NCI-H146 treated with DMSO at 0.1 percent for 48 hours (cell line): ENCODE results near the gene MTMR3.

Source experiments
- DNase-seq: peaks from one replicate; lab custom pipeline; 2025; ENCODE audit not compliant: unreplicated experiment; lab: John Stamatoyannopoulos, UW

The MTMR3 gene

GRCh38 chr22:29914165-29914564 lies 31.2 kb downstream of the MTMR3 start:
- DNase-seq: no peak

GRCh38 chr22:29914991-29915533 lies 32.1 kb downstream of the MTMR3 start:
- no peak for DNase-seq

- DNase-seq: no peak
These were observed 33.1 kb downstream of the MTMR3 start for GRCh38 chr22:29916007-29916544.

GRCh38 chr22:29917052-29917902 lies 34.3 kb downstream of the MTMR3 start:
- DNase-seq: no peak

GRCh38 chr22:29925402-29925801 lies 42.4 kb downstream of the MTMR3 start:
- DNase-seq: no peak

- no peak for DNase-seq
These were observed 43.1 kb downstream of the MTMR3 start for GRCh38 chr22:29926057-29926456.

GRCh38 chr22:29932136-29932535 lies 49.2 kb downstream of the MTMR3 start:
- DNase-seq: no peak

DNA sequence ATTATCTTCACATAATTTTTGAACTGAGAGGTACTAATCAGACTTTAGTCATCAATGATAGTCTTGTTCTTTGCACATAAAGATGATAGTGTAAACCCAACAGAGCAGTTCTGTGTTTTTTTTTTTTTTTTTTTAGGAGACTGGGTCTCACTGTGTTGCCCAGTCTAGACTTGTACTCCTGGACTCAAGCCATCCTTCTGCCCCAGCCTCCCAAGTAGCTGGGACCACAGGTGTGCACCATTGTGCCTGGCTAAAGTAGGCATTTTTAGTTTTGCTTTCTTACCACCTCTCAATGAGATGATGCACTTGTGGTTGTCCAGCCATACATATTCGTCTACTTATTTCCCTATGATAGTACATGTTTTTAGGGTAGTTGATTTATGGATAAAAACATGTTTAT lies 50.6 kb downstream of the MTMR3 start:
- DNase-seq: no peak

- DNase-seq: no peak
These were observed 51.6 kb downstream of the MTMR3 start for GRCh38 chr22:29934596-29934995.

- DNase-seq: no peak
These were observed 53.2 kb downstream of the MTMR3 start for GRCh38 chr22:29936186-29936585.

DNA sequence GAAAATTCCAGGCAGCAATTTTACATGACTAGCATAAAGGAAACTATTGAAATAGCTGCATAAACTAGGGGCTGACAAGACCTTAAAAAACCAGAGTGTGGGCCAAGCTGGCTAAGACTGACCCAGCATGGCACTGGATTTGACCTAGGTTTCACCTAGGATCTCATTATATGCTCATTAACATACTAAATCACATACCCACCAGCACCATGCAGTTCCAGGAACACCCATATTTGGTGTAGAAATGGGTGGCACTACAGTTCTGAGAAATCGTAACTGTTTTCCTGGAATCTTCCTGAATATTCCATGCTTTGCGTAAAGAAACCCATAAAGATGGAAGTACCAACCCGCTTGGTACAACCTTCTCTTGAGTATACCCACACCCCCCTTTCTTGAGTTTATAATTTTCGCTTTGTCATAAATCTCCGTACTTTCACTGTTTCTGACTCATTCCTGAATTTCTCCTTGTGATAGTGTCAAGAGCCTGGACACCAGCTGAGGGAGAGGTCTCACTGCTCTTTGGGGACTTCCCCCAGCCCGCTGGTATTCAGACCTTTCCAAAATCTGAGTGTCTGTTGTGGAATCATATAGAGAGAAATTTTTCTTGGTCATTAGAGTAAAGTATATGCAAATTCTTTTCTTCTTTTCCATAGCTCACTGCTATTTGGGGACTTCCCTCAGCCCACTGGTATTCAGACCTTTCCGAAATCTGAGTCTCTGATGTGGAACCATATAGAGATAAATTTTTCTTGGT lies 55.1 kb downstream of the MTMR3 start:
- DNase-seq: no peak

DNA sequence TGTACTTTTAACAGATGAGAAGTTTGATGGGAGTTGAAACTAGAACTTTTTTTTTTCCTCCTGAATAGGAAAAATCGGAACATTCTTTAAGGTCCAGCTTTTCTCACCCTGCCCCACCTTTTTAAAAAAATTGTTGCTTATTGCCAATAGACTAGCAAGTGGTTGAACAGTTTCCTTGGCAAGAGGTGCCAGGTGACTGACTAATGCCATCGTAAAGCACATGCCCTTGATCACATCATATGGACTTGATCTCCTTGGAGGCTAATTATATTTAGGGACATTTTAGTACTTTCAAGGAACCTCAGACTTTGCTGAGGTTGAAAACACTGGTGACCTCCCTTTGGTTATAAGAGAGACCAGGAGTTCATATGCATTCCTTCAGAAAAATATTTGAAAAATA lies 57.6 kb downstream of the MTMR3 start:
- no peak for DNase-seq

- no peak for DNase-seq
These were observed 61.4 kb downstream of the MTMR3 start for GRCh38 chr22:29944339-29944738.

- DNase-seq: no peak
These were observed 62.5 kb downstream of the MTMR3 start for GRCh38 chr22:29945435-29945834.

DNA sequence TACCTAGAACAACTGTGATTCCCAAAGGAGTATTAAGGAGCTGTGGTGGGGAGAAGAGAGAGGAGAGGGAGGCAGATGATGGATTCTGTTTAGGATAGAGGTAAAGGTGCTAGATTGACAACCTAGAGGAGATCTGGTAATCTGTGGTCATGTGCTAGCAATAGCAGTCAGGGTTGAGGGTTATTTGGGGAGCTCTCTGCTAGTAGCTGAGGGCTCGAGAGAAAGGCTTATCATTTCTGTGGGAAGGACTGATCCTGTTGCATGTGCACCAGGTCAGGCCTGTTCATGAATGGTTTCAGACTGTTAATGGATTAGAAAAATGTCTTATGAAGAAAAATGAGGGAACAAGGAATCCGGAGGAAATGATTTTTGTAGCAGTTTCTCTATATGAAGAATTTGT lies 63.2 kb downstream of the MTMR3 start:
- no peak for DNase-seq

DNA sequence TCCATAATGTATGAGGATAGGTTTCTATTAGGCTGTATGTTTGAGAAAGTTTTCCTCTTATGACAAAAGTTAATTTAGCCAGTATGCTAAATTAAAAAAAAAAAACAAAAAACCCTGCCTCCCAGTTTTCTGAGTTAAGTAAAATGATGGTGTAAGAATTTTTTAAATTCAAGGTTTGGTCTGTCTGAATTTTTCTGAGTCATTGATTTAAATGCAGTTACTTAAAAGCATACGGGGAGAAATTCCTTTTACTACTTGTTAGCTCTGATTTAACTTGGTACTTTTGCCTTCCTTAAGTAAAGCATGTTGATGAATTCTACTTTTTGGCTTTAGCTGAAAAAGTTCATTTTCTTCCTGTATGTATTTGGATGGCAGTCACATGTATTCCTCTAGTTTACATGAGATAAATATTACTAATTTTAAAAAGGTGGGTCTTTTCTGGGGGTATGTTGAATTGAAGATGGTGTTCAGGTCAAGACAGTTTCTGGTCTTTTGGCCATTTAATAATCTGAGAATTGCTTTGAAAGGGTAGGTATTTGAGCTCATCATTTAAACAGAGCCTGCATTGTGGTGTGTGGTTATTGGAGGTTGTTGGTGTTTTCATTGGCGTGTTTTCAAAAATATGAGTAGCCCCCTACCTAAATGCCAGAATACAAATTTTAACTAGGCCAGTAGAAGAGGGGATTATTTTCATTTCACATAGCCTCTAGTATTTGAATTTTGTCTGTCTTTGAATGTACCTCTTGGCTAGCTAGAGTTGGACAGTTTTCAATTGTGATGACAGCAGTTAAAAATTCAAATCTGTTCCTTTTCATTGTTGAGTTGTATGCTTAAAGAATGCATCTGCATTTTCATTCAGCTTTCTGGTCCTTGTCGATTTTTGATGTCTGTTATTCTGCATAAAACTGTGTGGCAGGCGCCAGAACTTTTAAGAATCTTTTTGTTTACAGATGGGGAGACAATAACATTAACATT lies 64.7 kb downstream of the MTMR3 start:
- DNase-seq: no peak

GRCh38 chr22:29948385-29948769 lies 65.4 kb downstream of the MTMR3 start:
- no peak for DNase-seq

DNA sequence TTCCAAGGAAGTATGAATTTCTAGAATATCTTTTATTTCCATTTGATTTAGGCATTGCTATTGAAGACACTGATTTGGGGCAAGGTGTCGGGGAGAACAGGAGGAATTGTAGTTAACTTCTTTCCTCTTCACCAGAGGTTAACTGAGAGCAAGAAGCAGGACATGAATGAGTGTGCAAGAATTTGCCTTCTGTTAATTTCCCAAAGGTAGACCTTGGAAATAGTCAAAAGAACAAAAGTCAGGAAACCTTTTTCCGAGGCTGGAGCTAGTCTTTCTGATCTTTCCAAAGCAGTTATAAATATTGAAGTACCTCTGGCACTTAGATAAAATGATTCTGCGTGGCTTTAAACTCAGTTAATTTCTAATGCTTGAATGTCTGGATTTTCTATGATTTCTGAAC lies 66.9 kb downstream of the MTMR3 start:
- no peak for DNase-seq

- DNase-seq: no peak
These were observed 68.9 kb downstream of the MTMR3 start for GRCh38 chr22:29951791-29952413.

GRCh38 chr22:29954203-29954855 lies 71.4 kb downstream of the MTMR3 start:
- no peak for DNase-seq
